Measurements from ENCODE around the gene TDRD3.

TDRD3 gene

GRCh38 chr13:60356970-60357369, 40.0 kb upstream of the TDRD3 start:
- no peaks in the 10 kb centered on the region for H3K36me3 ChIP-seq (ENCODE audit: low read length)
- no peaks in the 10 kb centered on the region for H4K20me1 ChIP-seq (ENCODE audit: low read depth, low read length)
- no peak overlapping the region for H3K4me2 ChIP-seq (ENCODE audit: low read depth, low read length, poor library complexity, severe bottlenecking)
- no peaks in the 10 kb centered on the region for H3K79me2 ChIP-seq (ENCODE audit: insufficient read depth, low read length)
- H3K9ac ChIP-seq (ENCODE audit: low read length) = no peak overlapping the region
- H3K27ac ChIP-seq (ENCODE audit: low read depth, low read length) = no peak overlapping the region
- TF ChIP-seq CTCF (IDR thresholded peaks at IDR 0.05; ENCODE audit: insufficient read depth, low read length, poor library complexity, severe bottlenecking) (no peak), EZH2phosphoT487 (conservative IDR thresholded peaks at IDR 0.05; ENCODE audit: low read length) (no peak)
- no peaks in the 10 kb centered on the region for H3K27me3 ChIP-seq (ENCODE audit: low read length)
- H3F3A ChIP-seq (ENCODE audit: insufficient read depth) = no peaks in the 10 kb centered on the region
- no peak overlapping the region for H3K4me3 ChIP-seq (ENCODE audit: insufficient read depth, low read length, poor library complexity, severe bottlenecking)
- no peak overlapping the region for H2AFZ ChIP-seq (ENCODE audit: low read depth, low read length, severe bottlenecking)
- H3K9me2 ChIP-seq (replicated peaks; ENCODE audit: insufficient read depth, low read length) = no peaks in the 10 kb centered on the region
- no peaks in the 10 kb centered on the region for H3K9me3 ChIP-seq (ENCODE audit: insufficient read depth, low read length)

- Histone ChIP-seq H3K9ac (ENCODE audit: low read length) (no peak overlapping the region), H3K79me2 (ENCODE audit: insufficient read depth, low read length) (no peaks in the 10 kb centered on the region), H3K4me2 (ENCODE audit: low read depth, low read length, poor library complexity, severe bottlenecking) (no peak overlapping the region), H3K9me2 (replicated peaks; ENCODE audit: insufficient read depth, low read length) (no peaks in the 10 kb centered on the region), H3K4me3 (ENCODE audit: insufficient read depth, low read length, poor library complexity, severe bottlenecking) (no peak overlapping the region), H3K36me3 (ENCODE audit: low read length) (no peaks in the 10 kb centered on the region), H3K27me3 (ENCODE audit: low read length) (no peaks in the 10 kb centered on the region), H3K27ac (ENCODE audit: low read depth, low read length) (no peak overlapping the region), H4K20me1 (ENCODE audit: low read depth, low read length) (no peaks in the 10 kb centered on the region), H2AFZ (ENCODE audit: low read depth, low read length, severe bottlenecking) (no peak overlapping the region), H3F3A (ENCODE audit: insufficient read depth) (no peaks in the 10 kb centered on the region), H3K9me3 (ENCODE audit: insufficient read depth, low read length) (no peaks in the 10 kb centered on the region)
- TF ChIP-seq CTCF (IDR thresholded peaks at IDR 0.05; ENCODE audit: insufficient read depth, low read length, poor library complexity, severe bottlenecking) (no peak), EZH2phosphoT487 (conservative IDR thresholded peaks at IDR 0.05; ENCODE audit: low read length) (no peak)
These were observed 38.6 kb upstream of the TDRD3 start for GRCh38 chr13:60358453-60358852.

GRCh38 chr13:60363288-60363687, 33.7 kb upstream of the TDRD3 start:
- Histone ChIP-seq H3K4me3 (ENCODE audit: insufficient read depth, low read length, poor library complexity, severe bottlenecking) (no peak overlapping the region), H3K27me3 (ENCODE audit: low read length) (no peaks in the 10 kb centered on the region), H3K9ac (ENCODE audit: low read length) (no peak overlapping the region), H3K9me3 (ENCODE audit: insufficient read depth, low read length) (no peaks in the 10 kb centered on the region), H3K4me2 (ENCODE audit: low read depth, low read length, poor library complexity, severe bottlenecking) (no peak overlapping the region), H4K20me1 (ENCODE audit: low read depth, low read length) (no peaks in the 10 kb centered on the region), H3F3A (ENCODE audit: insufficient read depth) (no peaks in the 10 kb centered on the region), H3K79me2 (ENCODE audit: insufficient read depth, low read length) (no peaks in the 10 kb centered on the region), H3K27ac (ENCODE audit: low read depth, low read length) (no peak overlapping the region), H3K36me3 (ENCODE audit: low read length) (no peaks in the 10 kb centered on the region), H2AFZ (ENCODE audit: low read depth, low read length, severe bottlenecking) (no peak overlapping the region), H3K9me2 (replicated peaks; ENCODE audit: insufficient read depth, low read length) (no peaks in the 10 kb centered on the region)
- TF ChIP-seq EZH2phosphoT487 (conservative IDR thresholded peaks at IDR 0.05; ENCODE audit: low read length) (no peak), CTCF (IDR thresholded peaks at IDR 0.05; ENCODE audit: insufficient read depth, low read length, poor library complexity, severe bottlenecking) (no peak)
